ENCODE measurements around the gene NEGR1.

DNA sequence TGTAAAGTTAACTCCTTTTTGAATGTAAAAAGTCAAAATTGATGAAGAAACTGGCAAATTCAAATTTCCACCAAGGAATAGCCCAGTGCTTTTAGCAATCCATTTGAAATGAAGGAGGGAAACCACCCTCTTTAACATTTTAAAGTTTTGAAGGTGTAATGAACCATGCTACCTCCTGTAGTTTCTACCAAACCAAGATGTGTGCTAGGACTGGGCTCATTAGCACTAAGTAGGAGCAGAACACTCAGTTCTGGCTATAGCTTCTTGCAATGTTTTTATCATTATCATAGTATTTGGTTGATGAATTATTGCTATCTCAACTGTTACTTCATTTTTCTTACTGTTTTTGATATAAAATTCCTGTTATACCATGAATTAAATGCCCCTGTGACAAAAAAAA, 882.3 kb downstream of the NEGR1 start:
- TF ChIP-seq, protein P1, sequence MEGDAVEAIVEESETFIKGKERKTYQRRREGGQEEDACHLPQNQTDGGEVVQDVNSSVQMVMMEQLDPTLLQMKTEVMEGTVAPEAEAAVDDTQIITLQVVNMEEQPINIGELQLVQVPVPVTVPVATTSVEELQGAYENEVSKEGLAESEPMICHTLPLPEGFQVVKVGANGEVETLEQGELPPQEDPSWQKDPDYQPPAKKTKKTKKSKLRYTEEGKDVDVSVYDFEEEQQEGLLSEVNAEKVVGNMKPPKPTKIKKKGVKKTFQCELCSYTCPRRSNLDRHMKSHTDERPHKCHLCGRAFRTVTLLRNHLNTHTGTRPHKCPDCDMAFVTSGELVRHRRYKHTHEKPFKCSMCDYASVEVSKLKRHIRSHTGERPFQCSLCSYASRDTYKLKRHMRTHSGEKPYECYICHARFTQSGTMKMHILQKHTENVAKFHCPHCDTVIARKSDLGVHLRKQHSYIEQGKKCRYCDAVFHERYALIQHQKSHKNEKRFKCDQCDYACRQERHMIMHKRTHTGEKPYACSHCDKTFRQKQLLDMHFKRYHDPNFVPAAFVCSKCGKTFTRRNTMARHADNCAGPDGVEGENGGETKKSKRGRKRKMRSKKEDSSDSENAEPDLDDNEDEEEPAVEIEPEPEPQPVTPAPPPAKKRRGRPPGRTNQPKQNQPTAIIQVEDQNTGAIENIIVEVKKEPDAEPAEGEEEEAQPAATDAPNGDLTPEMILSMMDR (IDR thresholded peaks at IDR 0.05): no peak
- no peak for TF ChIP-seq POLR2A (IDR thresholded peaks at IDR 0.05)
